Muscle of leg (tissue), 11 donors: ENCODE data around the gene GRHL1. TPM values are rescaled to one million over a fixed set of nuclear protein-coding genes. Genes with fewer than 3 reads are reported as not detected.

Experiments used
- DNase-seq: peaks from one replicate; pipeline ENCODE4 v3.0.0; 2013
- H3K27ac ChIP-seq: one replicate; pipeline ENCODE4 v1.5.1; 2013; ENCODE audit warnings: mild to moderate bottlenecking, low read length, control low read depth
- H3K27me3 ChIP-seq: one replicate; pipeline ENCODE4 v1.6.1; 2013; ENCODE audit warnings: low read length; ENCODE audit not compliant: control insufficient read depth, insufficient read depth
- H3K36me3 ChIP-seq: one replicate; pipeline ENCODE4 v1.6.1; 2013; ENCODE audit warnings: low read length; ENCODE audit not compliant: control insufficient read depth, insufficient read depth
- H3K4me1 ChIP-seq: one replicate; pipeline ENCODE4 v1.6.1; 2013; ENCODE audit warnings: low read length; ENCODE audit not compliant: control insufficient read depth, insufficient read depth
- H3K4me3 ChIP-seq: one replicate; pipeline ENCODE4 v1.5.1; 2013; ENCODE audit warnings: low read length, control low read depth
- H3K9me3 ChIP-seq: replicated peaks from 2 replicates; pipeline ENCODE4 v1.6.1; 2013; ENCODE audit warnings: low read depth, low read length; ENCODE audit not compliant: control insufficient read depth
- WGBS: methylation state at CpG from one replicate; pipeline ENCODE4 v1.1.5; 2013; ENCODE audit warnings: missing lambda C conversion rate; ENCODE audit not compliant: insufficient coverage; 5-methylcytosine and 5-hydroxymethylcytosine counted together
- polyA plus RNA-seq, 8 donors: library from polyadenylated mRNA; unstranded; fragments of 120-200 nt; gene quantifications; one replicate each; pipeline versions ENCODE4 v1.2.1 to v1.2.3, GENCODE V29; 2013; ENCODE audit warnings: inconsistent platforms in 1 of 8, low replicate concordance in 1 of 8; ENCODE audit not compliant: insufficient read length in 8 of 8, insufficient read depth in 1 of 8
- total RNA-seq: library from RNA; stranded (reverse); fragments of 120-200 nt; gene quantifications from one replicate; pipeline ENCODE4 v1.2.4, GENCODE V29; 2013

GRHL1 gene
- total and polyA plus RNA-seq, 9 donors = 0.48 to 4.3 (median 1.0) TPM

- Histone ChIP-seq H3K4me1 (peaks cover 30% of the 10 kb centered on the region), H3K36me3 (peaks cover 22% of the 10 kb centered on the region)
- DNase-seq = peak; percentile 93
These were observed 91.0 kb downstream of the GRHL1 start for GRCh38 chr2:10042301-10043161.

DNA sequence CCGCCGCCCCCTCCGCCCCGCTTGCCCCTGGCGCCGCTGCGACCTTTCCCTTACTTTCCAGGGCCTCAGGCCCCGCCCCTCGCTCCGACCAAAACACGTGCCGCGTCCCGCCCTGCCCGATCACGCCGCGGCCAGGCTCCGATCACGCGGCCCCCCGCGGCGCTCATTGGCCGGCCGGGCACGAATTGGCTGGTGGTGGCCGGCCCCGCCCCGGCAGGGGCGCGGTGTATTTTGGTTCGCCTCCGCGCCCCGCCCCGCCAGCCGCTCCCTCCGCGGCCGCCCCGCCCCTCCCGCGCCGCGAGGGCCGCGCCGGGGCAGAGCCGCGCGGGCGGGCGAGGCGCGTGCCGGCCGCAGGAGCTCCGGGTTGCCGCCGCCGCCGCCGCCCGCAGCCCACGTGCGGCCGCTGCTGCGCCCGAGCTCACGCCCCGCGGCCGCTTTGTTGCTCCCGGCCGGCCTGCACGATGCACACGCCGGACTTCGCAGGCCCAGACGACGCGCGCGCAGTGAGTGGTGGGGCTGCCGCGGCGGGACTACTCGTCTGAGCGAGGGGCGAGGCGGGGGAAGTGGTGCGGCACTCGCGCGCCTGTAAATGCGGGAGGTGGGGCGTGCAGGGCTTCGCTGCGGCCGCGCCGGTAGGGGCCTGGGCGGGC, 91.9 kb downstream of the GRHL1 start, which contains the start of gene KLF11:
Gene KLF11, plus strand, starts transcription at position 295 of the 650 bp plus-strand sequence. Its CDS starts 167 bp downstream, at position 462.
- under 1% methylated on average over 98 of the region's 104 CpGs for WGBS
- Histone ChIP-seq H3K27me3 (no peaks in the 10 kb centered on the region), H3K9me3 (no peaks in the 10 kb centered on the region), H3K4me1 (peaks cover 31% of the 10 kb centered on the region), H3K36me3 (peaks cover 31% of the 10 kb centered on the region), H3K27ac (peak within 1 kb of the TSS; percentile 94), H3K4me3 (peak within 1 kb of the TSS; percentile 57)
- peak; percentile 97 for DNase-seq

More at GRCh38 chr2:10042301-10043161, 91.0 kb downstream of the GRHL1 start:
- Histone ChIP-seq H3K27ac (peak overlapping the region; percentile 93), H3K9me3 (no peaks in the 10 kb centered on the region), H3K4me3 (peak overlapping the region; percentile 52), H3K27me3 (no peaks in the 10 kb centered on the region)
- WGBS = 11% methylated on average over 47 of the region's 54 CpGs

DNA sequence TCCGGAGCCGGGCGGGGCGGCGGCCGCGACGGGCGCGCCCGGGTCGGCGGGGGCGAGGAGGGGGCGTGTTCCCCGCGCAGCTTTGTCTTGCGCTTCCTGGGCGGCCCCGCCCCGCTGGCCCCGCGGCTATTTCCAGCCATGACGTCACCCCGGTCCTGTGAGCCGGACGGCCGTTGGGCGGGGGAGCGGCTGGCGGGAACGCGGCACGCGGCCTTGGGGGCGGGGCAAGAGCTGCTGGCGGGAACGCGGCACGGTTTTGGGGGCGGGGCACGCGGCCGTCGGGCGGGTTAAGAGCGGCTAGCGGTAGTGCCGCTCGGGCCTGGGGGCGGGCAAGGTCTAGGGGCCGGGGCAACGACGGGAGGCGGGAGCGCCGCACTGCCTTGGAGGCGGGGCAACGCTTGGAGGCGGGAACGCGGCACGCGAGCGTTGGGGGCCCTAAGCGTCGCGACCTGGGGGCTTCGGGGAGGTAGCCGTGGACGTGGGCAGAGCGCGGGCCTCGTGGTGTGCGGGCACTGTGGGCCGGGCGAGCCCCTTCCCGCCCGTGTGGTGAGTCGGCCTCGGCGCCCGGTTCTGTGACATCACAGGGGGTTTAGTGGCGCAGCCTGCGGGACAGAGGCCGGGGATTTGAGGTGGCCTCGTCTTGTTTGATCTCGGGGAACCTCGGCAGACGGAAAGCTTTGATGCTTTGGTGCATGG, 92.6 kb downstream of the GRHL1 start:
- under 1% methylated on average over 71 of the region's 90 CpGs for WGBS
- H3K36me3 ChIP-seq = peaks cover 35% of the 10 kb centered on the region
- H3K27ac ChIP-seq = peak overlapping the region; percentile 94
- H3K4me1 ChIP-seq = peaks cover 33% of the 10 kb centered on the region
- H3K27me3 ChIP-seq = no peaks in the 10 kb centered on the region
- H3K9me3 ChIP-seq = no peaks in the 10 kb centered on the region
- peak; percentile 99 for DNase-seq
- H3K4me3 ChIP-seq = peak overlapping the region; percentile 57

DNA sequence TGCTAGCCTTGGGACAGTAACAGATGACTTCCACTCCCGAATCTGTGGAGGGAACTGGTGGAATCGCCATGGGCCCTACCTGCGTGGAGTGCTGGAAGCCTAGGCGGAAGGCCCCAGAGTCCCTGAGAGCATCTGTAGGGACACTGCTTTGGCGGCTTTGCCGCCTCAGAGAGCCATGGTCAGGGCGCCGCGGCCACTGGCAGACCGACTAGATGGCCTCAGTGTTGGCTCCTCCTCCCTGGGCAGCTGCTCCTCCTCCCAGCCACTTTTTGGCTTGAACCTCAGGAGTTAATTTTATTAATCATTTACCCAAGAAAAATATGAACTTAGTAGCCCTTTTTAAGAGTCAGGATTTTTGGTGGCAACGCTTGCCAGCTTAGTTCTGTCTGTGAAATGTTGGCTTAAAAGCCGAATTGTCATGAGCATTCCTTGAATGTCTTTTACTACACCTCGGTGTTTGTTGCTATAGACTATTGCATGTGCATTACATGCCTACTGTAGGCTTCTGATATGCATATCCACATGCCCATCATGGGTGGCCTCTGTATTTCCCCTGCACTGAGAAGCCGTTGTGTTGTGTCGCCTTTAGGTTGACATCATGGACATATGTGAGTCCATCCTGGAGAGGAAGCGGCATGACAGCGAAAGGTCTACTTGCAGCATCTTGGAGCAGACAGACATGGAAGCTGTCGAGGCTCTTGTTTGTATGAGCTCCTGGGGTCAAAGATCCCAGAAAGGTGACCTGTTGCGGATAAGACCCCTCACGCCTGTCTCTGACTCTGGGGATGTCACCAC, 94.3 kb downstream of the GRHL1 start:
- Histone ChIP-seq H3K27me3 (no peaks in the 10 kb centered on the region), H3K4me3 (no peak overlapping the region), H3K9me3 (no peaks in the 10 kb centered on the region), H3K36me3 (peaks cover 39% of the 10 kb centered on the region), H3K4me1 (peaks cover 33% of the 10 kb centered on the region), H3K27ac (peak overlapping the region; percentile 21)
- 81% methylated on average over 9 of the region's 20 CpGs for WGBS
- no peak for DNase-seq

- peak overlapping the region; percentile 31 for H3K27ac ChIP-seq
- peaks cover 39% of the 10 kb centered on the region for H3K36me3 ChIP-seq
- peak; percentile 80 for DNase-seq
- H3K4me3 ChIP-seq = no peak overlapping the region
- 56% methylated on average over 3 of the region's 7 CpGs for WGBS
- no peaks in the 10 kb centered on the region for H3K9me3 ChIP-seq
- H3K4me1 ChIP-seq = peaks cover 32% of the 10 kb centered on the region
- H3K27me3 ChIP-seq = no peaks in the 10 kb centered on the region
These were observed 95.4 kb downstream of the GRHL1 start for GRCh38 chr2:10046931-10047330.

GRCh38 chr2:10047616-10048500, 96.4 kb downstream of the GRHL1 start:
- peaks cover 26% of the 10 kb centered on the region for H3K4me1 ChIP-seq
- 78% methylated on average over 14 of the region's 15 CpGs for WGBS
- H3K4me3 ChIP-seq = no peak overlapping the region
- no peak for DNase-seq
- H3K36me3 ChIP-seq = peaks cover 44% of the 10 kb centered on the region
- no peaks in the 10 kb centered on the region for H3K27me3 ChIP-seq
- no peak overlapping the region for H3K27ac ChIP-seq
- H3K9me3 ChIP-seq = no peaks in the 10 kb centered on the region

DNA sequence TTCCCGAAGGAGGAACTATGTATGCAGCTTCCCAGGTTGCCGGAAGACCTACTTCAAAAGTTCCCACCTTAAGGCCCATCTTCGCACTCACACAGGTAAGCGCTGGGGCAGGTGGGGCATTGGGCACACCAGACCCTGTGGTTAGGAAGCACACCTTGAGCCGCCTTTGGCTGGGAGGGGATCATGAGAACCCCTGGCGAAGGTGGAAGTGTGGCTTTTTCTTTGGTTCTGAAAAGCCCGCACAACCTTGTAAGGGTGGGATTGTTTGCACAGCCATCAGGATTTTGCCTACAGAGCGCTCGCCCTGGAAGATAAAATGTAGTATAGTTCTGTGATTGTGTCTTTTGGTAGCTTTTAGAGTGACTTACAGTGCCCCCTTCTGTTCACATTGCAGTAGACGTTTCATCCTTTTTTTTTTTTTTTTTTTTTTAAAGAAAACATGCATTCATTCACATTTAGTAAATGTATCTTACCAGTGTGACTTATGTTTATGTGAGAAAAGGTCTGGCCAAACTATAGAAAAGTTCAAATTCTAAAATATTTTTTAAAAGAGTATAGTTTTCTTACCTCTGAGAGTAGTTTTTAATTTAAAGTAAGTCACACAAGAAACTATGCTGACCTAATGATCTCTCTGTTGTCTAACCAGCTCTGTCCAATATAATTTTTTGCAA, 97.1 kb downstream of the GRHL1 start:
- H3K4me3 ChIP-seq = no peak overlapping the region
- H3K36me3 ChIP-seq = peaks cover 48% of the 10 kb centered on the region
- peaks cover 26% of the 10 kb centered on the region for H3K4me1 ChIP-seq
- peak; percentile 83 for DNase-seq
- WGBS = 90% methylated on average over 2 of the region's 10 CpGs
- no peaks in the 10 kb centered on the region for H3K9me3 ChIP-seq
- no peak overlapping the region for H3K27ac ChIP-seq
- H3K27me3 ChIP-seq = no peaks in the 10 kb centered on the region
